Measurements from ENCODE around the gene CTNNA2.
"Not testable (repeated sequence)": the region's sequence is repeated elsewhere in the genome, so short reads cannot be mapped to it uniquely, and the experiment has no call there.

The CTNNA2 gene

GRCh38 chr2:80113399-80113798 is 600.5 kb downstream of the CTNNA2 start:
- no peak for DNase-seq

- no peak for DNase-seq
These were observed 602.0 kb downstream of the CTNNA2 start for GRCh38 chr2:80114812-80115211.

GRCh38 chr2:80117401-80117800 is 604.5 kb downstream of the CTNNA2 start:
- DNase-seq: no peak

- no peak for DNase-seq
These were observed 608.0 kb downstream of the CTNNA2 start for GRCh38 chr2:80120866-80121265.

GRCh38 chr2:80122675-80123074 is 609.8 kb downstream of the CTNNA2 start:
- DNase-seq: no peak

GRCh38 chr2:80126596-80127189 is 613.8 kb downstream of the CTNNA2 start:
- no peak for DNase-seq

GRCh38 chr2:80128080-80128479 is 615.2 kb downstream of the CTNNA2 start:
- DNase-seq: no peak

GRCh38 chr2:80132281-80132680 is 619.4 kb downstream of the CTNNA2 start:
- no peak for DNase-seq

GRCh38 chr2:80135001-80135400 is 622.1 kb downstream of the CTNNA2 start:
- DNase-seq: no peak

GRCh38 chr2:80136338-80136737 is 623.5 kb downstream of the CTNNA2 start:
- DNase-seq: no peak

- DNase-seq: no peak
These were observed 626.1 kb downstream of the CTNNA2 start for GRCh38 chr2:80139001-80139400.

- no peak for DNase-seq
These were observed 628.3 kb downstream of the CTNNA2 start for GRCh38 chr2:80141007-80141726.

GRCh38 chr2:80145499-80145898 is 632.6 kb downstream of the CTNNA2 start:
- DNase-seq: no peak

- DNase-seq: not testable (repeated sequence)
These were observed 633.9 kb downstream of the CTNNA2 start for GRCh38 chr2:80146757-80147156.

GRCh38 chr2:80147690-80148089 is 634.8 kb downstream of the CTNNA2 start:
- no peak for DNase-seq

- DNase-seq: no peak
These were observed 636.1 kb downstream of the CTNNA2 start for GRCh38 chr2:80148906-80149305.

- no peak for DNase-seq
These were observed 637.1 kb downstream of the CTNNA2 start for GRCh38 chr2:80149991-80150390.

- no peak for DNase-seq
These were observed 638.4 kb downstream of the CTNNA2 start for GRCh38 chr2:80151248-80151647.

GRCh38 chr2:80151651-80152050 is 638.8 kb downstream of the CTNNA2 start:
- no peak for DNase-seq

GRCh38 chr2:80153151-80153550 is 640.3 kb downstream of the CTNNA2 start:
- DNase-seq: no peak

GRCh38 chr2:80153768-80154167 is 640.9 kb downstream of the CTNNA2 start:
- no peak for DNase-seq

- DNase-seq: no peak
These were observed 641.5 kb downstream of the CTNNA2 start for GRCh38 chr2:80154231-80154915.

- no peak for DNase-seq
These were observed 651.5 kb downstream of the CTNNA2 start for GRCh38 chr2:80164375-80164774.

GRCh38 chr2:80166483-80167171 is 653.8 kb downstream of the CTNNA2 start:
- no peak for DNase-seq
